SK-N-SH (cell line): ENCODE data around the gene WDCP. TPM values are rescaled to one million over a fixed set of nuclear protein-coding genes. Genes with fewer than 3 reads are reported as not detected.
A peak's percentile ranks its signal among the peaks of the same experiment; 100 is the strongest.

Source experiments
- CTCF ChIA-PET: fragments of 300-600, 350-600 bp; formaldehyde crosslinking; extraction: SDS; loops from one replicate; lab custom pipeline; 2021; lab: Yijun Ruan, JAX
- POLR2A ChIA-PET: fragments of 350-600 bp; sonication (Branson Sonifier 250); formaldehyde crosslinking; extraction: SDS; loops from one replicate; lab custom pipeline; 2020; ENCODE audit warnings: antibody characterized with exemption, inconsistent platforms; lab: Yijun Ruan, JAX
- DNase-seq: peaks from one replicate; pipeline ENCODE4 v3.0.0; 2012
- H2AFZ ChIP-seq: fragments of 200-600 bp; sonication (generic); 2 replicates; pipeline ENCODE4 v1.8.1; 2016; ENCODE audit warnings: antibody characterized with exemption, mild to moderate bottlenecking, low read depth
- H3F3A ChIP-seq: fragments of 200-600 bp; sonication (generic); replicated peaks from 2 replicates; pipeline ENCODE3; 2016; ENCODE audit warnings: antibody characterized with exemption, mild to moderate bottlenecking; ENCODE audit not compliant: insufficient read depth
- H3K27ac ChIP-seq, 2 experiments: fragments of 200-500 bp in 1 of 2; fragments of 200-600 bp in 1 of 2; sonication (Bioruptor generic) in 1 of 2; sonication (generic), shearing (Covaris generic) in 1 of 2; 2 replicates each; pipeline versions ENCODE4 v1.5.1 to v1.6.1; 2014 to 2016; ENCODE audit warnings: low read depth in 2 of 2, inconsistent platforms in 1 of 2, low read length in 1 of 2, mild to moderate bottlenecking in 1 of 2, mixed read lengths in 1 of 2
- H3K27me3 ChIP-seq: fragments of 200-600 bp; sonication (generic), shearing (Covaris generic); 2 replicates; pipeline ENCODE4 v1.6.1; 2016; ENCODE audit warnings: mixed run types; ENCODE audit not compliant: insufficient read depth
- H3K36me3 ChIP-seq, 2 experiments: fragments of 200-500 bp in 1 of 2; fragments of 200-600 bp in 1 of 2; sonication (Bioruptor generic) in 1 of 2; sonication (generic) in 1 of 2; replicated peaks in 1 of 2; 2 replicates each; pipeline versions ENCODE3 to v1.5.1; 2014 to 2016; ENCODE audit warnings: low read length in 1 of 2, mild to moderate bottlenecking in 1 of 2; ENCODE audit not compliant: insufficient read depth in 2 of 2, control insufficient read depth in 1 of 2
- H3K4me1 ChIP-seq, 2 experiments: fragments of 200-500 bp in 1 of 2; fragments of 200-600 bp in 1 of 2; sonication (Bioruptor generic) in 1 of 2; sonication (generic), shearing (Covaris generic) in 1 of 2; 2 replicates each; pipeline versions ENCODE4 v1.5.1 to v1.6.1; 2014 to 2016; ENCODE audit warnings: low read depth in 1 of 2, low read length in 1 of 2, mixed run types in 1 of 2; ENCODE audit not compliant: insufficient read depth in 2 of 2, control insufficient read depth in 1 of 2
- H3K4me2 ChIP-seq: fragments of 200-600 bp; sonication (generic), shearing (Covaris generic); 2 replicates; pipeline ENCODE4 v1.6.1; 2017; ENCODE audit warnings: mixed run types
- H3K4me3 ChIP-seq, 2 experiments: fragments of 200-500 bp in 1 of 2; fragments of 200-600 bp in 1 of 2; sonication (Bioruptor generic) in 1 of 2; sonication (generic), shearing (Covaris generic) in 1 of 2; 2 replicates each; pipeline versions ENCODE4 v1.5.1 to v1.8.1; 2014 to 2016; ENCODE audit warnings: low read depth in 2 of 2, inconsistent platforms in 1 of 2, low read length in 1 of 2, mild to moderate bottlenecking in 1 of 2, mixed read lengths in 1 of 2, moderate library complexity in 1 of 2
- H3K79me2 ChIP-seq: fragments of 200-600 bp; sonication (generic); 2 replicates; pipeline ENCODE4 v1.8.1; 2017; ENCODE audit warnings: mild to moderate bottlenecking; ENCODE audit not compliant: insufficient read depth
- H3K9ac ChIP-seq: fragments of 200-600 bp; sonication (generic); 2 replicates; pipeline ENCODE4 v1.6.1; 2017; ENCODE audit warnings: mixed run types
- H3K9me2 ChIP-seq: fragments of 200-600 bp; sonication (generic); 2 replicates; pipeline ENCODE4 v1.6.1; 2017; ENCODE audit warnings: mixed run types
- H3K9me3 ChIP-seq: fragments of 200-600 bp; sonication (generic); 2 replicates; pipeline ENCODE4 v1.6.1; 2017; ENCODE audit warnings: mixed run types, mild to moderate bottlenecking, moderate library complexity
- H4K20me1 ChIP-seq: fragments of 200-600 bp; sonication (generic); 2 replicates; pipeline ENCODE4 v1.6.1; 2017; ENCODE audit warnings: mild to moderate bottlenecking, mixed run types; ENCODE audit not compliant: insufficient read depth
- CTCF ChIP-seq: fragments of 200-600 bp; sonication (generic); IDR thresholded peaks from 2 replicates; pipeline ENCODE4 v1.6.1; 2017; ENCODE audit warnings: antibody characterized with exemption, mild to moderate bottlenecking, moderate library complexity
- EP300 ChIP-seq, 2 experiments: IDR thresholded peaks; 2 replicates each; pipeline versions ENCODE4 v1.4.0 to v1.6.1; 2012; ENCODE audit warnings: borderline replicate concordance in 1 of 2, low read depth in 1 of 2, low read length in 1 of 2
- EZH2phosphoT487 ChIP-seq: fragments of 200-600 bp; sonication (generic); IDR thresholded peaks from 2 replicates; pipeline ENCODE4 v1.6.1; 2017; ENCODE audit warnings: low read depth, mixed run types, mild to moderate bottlenecking, antibody characterized with exemption, moderate library complexity, borderline replicate concordance
- FOSL2 ChIP-seq: IDR thresholded peaks from 2 replicates; pipeline ENCODE4 v1.4.0; 2012; ENCODE audit warnings: low read depth, mild to moderate bottlenecking, moderate library complexity, borderline replicate concordance
- GATA2 ChIP-seq: sonication (generic); formaldehyde crosslinking; IDR thresholded peaks from 2 replicates; pipeline ENCODE4 v1.5.0; 2020; ENCODE audit warnings: mild to moderate bottlenecking, missing genetic modification reagents
- JUND ChIP-seq: IDR thresholded peaks from 2 replicates; pipeline ENCODE4 v1.4.0; 2012
- NRF1 ChIP-seq: IDR thresholded peaks from 2 replicates; pipeline ENCODE4 v1.6.1; 2012; ENCODE audit warnings: low read depth, mild to moderate bottlenecking, low read length
- REST ChIP-seq: IDR thresholded peaks from 2 replicates; pipeline ENCODE4 v1.6.1; 2012; ENCODE audit warnings: mild to moderate bottlenecking, low read depth, low read length, moderate library complexity
- RXRA ChIP-seq: IDR thresholded peaks from 2 replicates; pipeline ENCODE4 v1.4.0; 2012; ENCODE audit warnings: low read depth, mild to moderate bottlenecking, borderline replicate concordance
- SIN3A ChIP-seq: IDR thresholded peaks from 2 replicates; pipeline ENCODE4 v1.6.1; 2012; ENCODE audit warnings: low read depth, mild to moderate bottlenecking, low read length, moderate library complexity, borderline replicate concordance
- SMC3 ChIP-seq: IDR thresholded peaks from 2 replicates; pipeline ENCODE4 v1.6.1; 2012; ENCODE audit warnings: low read depth, low read length, improper control_type of control experiment
- TCF12 ChIP-seq: IDR thresholded peaks from 2 replicates; pipeline ENCODE4 v1.4.0; 2012
- WGBS: methylation state at CpG from one replicate; pipeline ENCODE4 v1.1.6; 2017; ENCODE audit warnings: low lambda C conversion rate; 5-methylcytosine and 5-hydroxymethylcytosine counted together
- polyA plus RNA-seq, 3 experiments: library from polyadenylated mRNA; depleted of rRNA; stranded (reverse); fragments of >200 nt; gene quantifications; 2 replicates each; pipeline ENCODE4 v1.2.3, GENCODE V29; 2012
- TF ChIP-seq, protein P1 (sequence below): fragments of 150-350 bp; IDR thresholded peaks from 2 replicates; pipeline ENCODE4 v1.6.1; 2017; ENCODE audit warnings: antibody characterized with exemption, low read length, low read depth, borderline replicate concordance

Gene WDCP
- polyA plus RNA-seq, 1 of the 3 experiments (the other 2 are of a cell fraction), result 7.1 TPM

DNA sequence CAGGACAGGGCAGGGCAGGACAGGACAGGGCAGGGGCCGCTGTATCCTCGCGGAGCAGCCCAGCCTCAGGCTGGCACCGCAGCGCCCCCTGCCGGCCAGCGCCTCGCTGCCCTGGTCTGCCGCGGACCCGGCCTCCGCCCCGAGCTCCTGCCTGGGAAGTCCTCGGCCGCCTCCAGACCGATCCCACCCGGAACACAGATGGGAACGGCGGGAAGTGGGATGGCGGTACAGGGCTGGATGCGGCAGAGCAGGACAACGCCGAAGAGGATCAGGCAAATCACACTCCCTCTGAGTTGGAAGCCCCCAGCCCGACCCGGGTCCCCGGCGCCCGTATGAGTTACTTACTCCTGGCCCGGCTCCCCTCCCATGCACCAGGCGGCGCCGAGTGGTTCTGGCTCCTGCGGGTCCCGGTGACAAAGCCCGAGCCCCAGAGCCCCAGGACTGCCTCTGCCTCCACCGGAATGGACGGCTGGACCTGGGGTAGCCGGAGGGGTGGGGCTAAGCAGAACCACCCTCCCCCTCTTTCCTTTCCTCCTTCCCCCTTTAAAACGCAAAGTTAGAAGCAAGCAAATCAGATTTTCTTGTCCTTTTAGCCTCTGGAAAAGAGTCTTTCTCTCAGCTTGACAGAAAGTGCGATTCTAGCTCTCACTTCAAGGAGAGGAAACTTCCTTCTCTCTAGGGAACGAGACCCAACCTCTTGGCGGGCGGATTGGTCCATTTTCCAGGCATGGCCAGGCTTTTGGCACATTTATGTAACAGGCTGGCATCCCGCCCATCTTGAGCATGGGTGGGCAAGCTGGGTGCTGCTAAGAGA lies 37.4 kb upstream of the WDCP start, which contains the start of gene TP53I3 (continued):
- TF ChIP-seq JUND, result no peak; the same call in 1 of the 2 replicates
- TF ChIP-seq, protein P1, sequence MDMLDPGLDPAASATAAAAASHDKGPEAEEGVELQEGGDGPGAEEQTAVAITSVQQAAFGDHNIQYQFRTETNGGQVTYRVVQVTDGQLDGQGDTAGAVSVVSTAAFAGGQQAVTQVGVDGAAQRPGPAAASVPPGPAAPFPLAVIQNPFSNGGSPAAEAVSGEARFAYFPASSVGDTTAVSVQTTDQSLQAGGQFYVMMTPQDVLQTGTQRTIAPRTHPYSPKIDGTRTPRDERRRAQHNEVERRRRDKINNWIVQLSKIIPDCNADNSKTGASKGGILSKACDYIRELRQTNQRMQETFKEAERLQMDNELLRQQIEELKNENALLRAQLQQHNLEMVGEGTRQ, result no peak
- TF ChIP-seq NRF1, result peak; percentile 1; the same call in 1 of the 2 replicates
- TF ChIP-seq REST, result peak; percentile 4; the same call in 1 of the 2 replicates
- TF ChIP-seq SMC3, result peak; percentile 75
- no peak for TF ChIP-seq GATA2
- TF ChIP-seq EZH2phosphoT487, result no peak

- no peaks in the 10 kb centered on the region for H4K20me1 ChIP-seq
- H3K9ac ChIP-seq, result peak overlapping the region; percentile 82
- DNase-seq, result peak; percentile 89
- H3K27ac ChIP-seq, result peak overlapping the region; percentile 86 to 95
- peak overlapping the region; percentile 87 for H3K4me2 ChIP-seq
- peaks cover 29 to 38% of the 10 kb centered on the region in 2 experiments for H3K36me3 ChIP-seq
- H3K4me3 ChIP-seq, result peak overlapping the region; percentile 66 to 72
- H3K27me3 ChIP-seq, result no peaks in the 10 kb centered on the region
- CTCF ChIA-PET, result interaction anchor here (0.6 to 5.8 kb wide), 70 partner anchors 8 to 902 kb away, joined by 3 to 75 read pairs (median 4); partner anchors contain the start of genes ATAD2B, CENPO, FAM228B and FKBP1B
- no peaks in the 10 kb centered on the region for H3K9me2 ChIP-seq
- peak overlapping the region; percentile 95 for H2AFZ ChIP-seq
- no peaks in the 10 kb centered on the region for H3K9me3 ChIP-seq
- POLR2A ChIA-PET, result interaction anchor here (0.6 to 3.0 kb wide), 20 partner anchors 7 to 1207 kb away, joined by 3 to 66 read pairs (median 5); partner anchors contain the start of genes ATAD2B, CENPO, FAM228B and FKBP1B
- peaks cover 0 to 21% of the 10 kb centered on the region in 2 experiments; a peak in 2 of 4 replicates for H3K4me1 ChIP-seq
- H3K79me2 ChIP-seq, result peaks cover 13% of the 10 kb centered on the region; the same call in 1 of the 2 replicates
- 3% methylated on average over 25 of the region's 30 CpGs for WGBS
- H3F3A ChIP-seq, result peaks cover 32% of the 10 kb centered on the region
- TF ChIP-seq CTCF, result no peak
- peak; percentile 67; the same call in 1 of the 2 replicates for TF ChIP-seq SIN3A
- no peak for TF ChIP-seq RXRA
- TF ChIP-seq FOSL2, result no peak
- TF ChIP-seq GATA2, result peak; percentile 38
- peak; percentile 65 for TF ChIP-seq TCF12
- peak in 1 of 2 experiments; percentile 12; a peak in 2 of 4 replicates for TF ChIP-seq EP300 (IDR thresholded peaks at IDR 0.05; ENCODE audit: borderline replicate concordance in 1 of 2, low read depth in 1 of 2, low read length in 1 of 2)
- TF ChIP-seq JUND, result no peak
- no peak for TF ChIP-seq REST
- 0 out of 2 replicates have a peak, but pooled peaks have one; percentile 24 for TF ChIP-seq NRF1
- TF ChIP-seq, protein P1, result no peak
Observed at GRCh38 chr2:24083567-24084385, 36.6 kb upstream of the WDCP start.
